ENCODE data around the gene TMED5. TPM values are rescaled to one million over a fixed set of nuclear protein-coding genes. Genes with fewer than 3 reads are reported as not detected.
"Not testable (repeated sequence)": the region's sequence is repeated elsewhere in the genome, so short reads cannot be mapped to it uniquely, and the experiment has no call there.

The TMED5 gene
- total RNA-seq, 4 donors from 2014 or later: 23.9 to 34.4 (median 26.9) TPM

DNA sequence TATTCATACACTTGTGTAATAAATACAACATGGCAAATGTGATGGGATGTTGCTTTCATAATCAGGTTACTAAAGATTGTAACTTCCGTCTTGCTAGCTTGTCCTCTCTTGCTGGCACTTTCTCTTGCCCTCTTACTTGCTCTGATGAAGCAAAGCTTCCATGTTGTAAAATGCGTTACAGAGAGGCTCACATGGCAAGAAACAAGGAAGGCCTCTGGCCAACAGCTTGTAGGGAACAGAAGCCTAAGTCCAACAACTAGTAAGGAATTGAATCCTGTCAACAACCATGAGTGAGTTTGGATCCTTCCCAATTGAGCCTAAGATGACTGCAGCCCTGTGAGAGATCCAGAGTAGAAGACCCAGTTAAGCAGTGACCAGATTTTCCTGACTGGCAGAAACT is 15.4 kb downstream of the TMED5 start:
- 81 to 89% methylated on average over 2 of the region's 2 CpGs for WGBS, 2 donors
- no peak overlapping the region for H3K4me3 ChIP-seq (ENCODE audit: low read depth, poor library complexity, severe bottlenecking)
- TF ChIP-seq, protein P1, sequence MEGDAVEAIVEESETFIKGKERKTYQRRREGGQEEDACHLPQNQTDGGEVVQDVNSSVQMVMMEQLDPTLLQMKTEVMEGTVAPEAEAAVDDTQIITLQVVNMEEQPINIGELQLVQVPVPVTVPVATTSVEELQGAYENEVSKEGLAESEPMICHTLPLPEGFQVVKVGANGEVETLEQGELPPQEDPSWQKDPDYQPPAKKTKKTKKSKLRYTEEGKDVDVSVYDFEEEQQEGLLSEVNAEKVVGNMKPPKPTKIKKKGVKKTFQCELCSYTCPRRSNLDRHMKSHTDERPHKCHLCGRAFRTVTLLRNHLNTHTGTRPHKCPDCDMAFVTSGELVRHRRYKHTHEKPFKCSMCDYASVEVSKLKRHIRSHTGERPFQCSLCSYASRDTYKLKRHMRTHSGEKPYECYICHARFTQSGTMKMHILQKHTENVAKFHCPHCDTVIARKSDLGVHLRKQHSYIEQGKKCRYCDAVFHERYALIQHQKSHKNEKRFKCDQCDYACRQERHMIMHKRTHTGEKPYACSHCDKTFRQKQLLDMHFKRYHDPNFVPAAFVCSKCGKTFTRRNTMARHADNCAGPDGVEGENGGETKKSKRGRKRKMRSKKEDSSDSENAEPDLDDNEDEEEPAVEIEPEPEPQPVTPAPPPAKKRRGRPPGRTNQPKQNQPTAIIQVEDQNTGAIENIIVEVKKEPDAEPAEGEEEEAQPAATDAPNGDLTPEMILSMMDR (IDR thresholded peaks at IDR 0.05): no peak
- no peak for TF ChIP-seq POLR2A (IDR thresholded peaks at IDR 0.05)
- intact Hi-C loops (cut with DNase I; ENCODE audit: low total_unique reads): no loop called here
- no peak for DNase-seq (ENCODE audit: low spot score in 2 of 2)

DNA sequence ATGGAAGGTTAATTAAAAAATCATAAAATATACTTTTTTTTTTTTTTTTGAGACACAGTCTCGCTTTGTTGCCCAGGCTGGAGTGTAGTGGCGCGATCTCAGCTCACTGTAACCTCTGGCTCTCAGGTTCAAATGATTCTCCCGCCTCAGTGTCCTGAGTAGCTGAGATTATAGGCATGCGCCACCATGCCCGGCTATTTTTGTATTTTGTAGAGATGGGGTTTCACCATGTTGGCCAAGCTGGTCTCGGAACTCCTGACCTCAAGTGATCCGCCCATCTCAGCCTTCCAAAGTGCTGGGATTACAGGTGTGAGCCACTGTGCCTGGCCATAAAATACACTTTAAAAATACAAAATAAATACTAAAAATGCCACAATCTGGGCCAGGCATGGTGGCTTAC is 16.9 kb downstream of the TMED5 start:
- intact Hi-C loops (cut with DNase I; ENCODE audit: low total_unique reads); DNase-seq (ENCODE audit: low spot score in 2 of 2); H3K4me3 ChIP-seq (ENCODE audit: low read depth, poor library complexity, severe bottlenecking): not testable (repeated sequence)
- 95 to 96% methylated on average over 8 of the region's 8 CpGs for WGBS, 2 donors

DNA sequence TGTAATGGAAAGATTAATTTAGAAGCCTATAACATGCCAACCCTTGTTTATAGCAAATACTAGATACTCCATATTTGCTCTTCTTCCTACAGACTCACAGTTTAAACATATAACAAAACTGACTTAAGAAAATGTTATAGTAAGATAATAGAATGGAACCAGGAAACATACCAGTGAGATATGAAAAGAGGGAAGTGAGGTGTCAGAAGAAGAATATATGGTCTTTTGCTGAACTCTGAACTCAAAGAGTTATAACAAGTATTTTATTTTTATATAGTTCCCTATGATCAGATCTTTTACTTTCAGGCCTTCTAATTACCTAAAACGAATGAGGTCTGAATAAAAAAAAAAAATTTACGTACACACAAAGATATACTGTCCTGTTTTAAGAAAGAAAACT is 20.9 kb downstream of the TMED5 start:
- no peak overlapping the region for H3K4me3 ChIP-seq (ENCODE audit: low read depth, poor library complexity, severe bottlenecking)
- intact Hi-C loops (cut with DNase I; ENCODE audit: low total_unique reads): no loop called here
- 87 to 90% methylated on average over 2 of the region's 2 CpGs for WGBS, 2 donors
- TF ChIP-seq POLR2A (IDR thresholded peaks at IDR 0.05): no peak
- TF ChIP-seq, protein P1 (IDR thresholded peaks at IDR 0.05): no peak
- no peak for DNase-seq (ENCODE audit: low spot score in 2 of 2)

DNA sequence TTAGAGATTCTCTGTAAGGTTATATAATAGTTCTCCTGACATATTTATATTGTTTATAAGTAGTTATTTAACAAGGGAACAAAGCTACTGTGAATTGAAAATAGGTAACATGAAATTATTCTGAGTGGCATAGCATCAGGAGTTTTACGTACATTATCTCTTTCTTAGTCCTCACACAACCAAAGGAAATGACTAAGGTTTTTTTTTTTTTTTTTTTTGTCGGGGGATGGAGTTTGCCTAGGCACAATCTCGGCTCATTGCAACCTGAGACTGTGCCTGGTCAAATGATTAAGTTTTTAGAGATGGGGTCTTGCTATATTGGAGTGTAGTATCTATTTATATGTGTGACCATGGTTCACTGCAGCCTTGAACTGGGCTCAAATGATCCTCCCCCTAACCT is 24.9 kb downstream of the TMED5 start:
- 75 to 83% methylated on average over 3 of the region's 3 CpGs for whole genome bisulfite sequencing, 2 donors
- TF ChIP-seq, protein P1 (IDR thresholded peaks at IDR 0.05): no peak
- DNase-seq (ENCODE audit: low spot score in 2 of 2): no peak
- intact Hi-C loops (cut with DNase I; ENCODE audit: low total_unique reads): no loop called here
- H3K4me3 ChIP-seq (ENCODE audit: low read depth, poor library complexity, severe bottlenecking): no peak overlapping the region

DNA sequence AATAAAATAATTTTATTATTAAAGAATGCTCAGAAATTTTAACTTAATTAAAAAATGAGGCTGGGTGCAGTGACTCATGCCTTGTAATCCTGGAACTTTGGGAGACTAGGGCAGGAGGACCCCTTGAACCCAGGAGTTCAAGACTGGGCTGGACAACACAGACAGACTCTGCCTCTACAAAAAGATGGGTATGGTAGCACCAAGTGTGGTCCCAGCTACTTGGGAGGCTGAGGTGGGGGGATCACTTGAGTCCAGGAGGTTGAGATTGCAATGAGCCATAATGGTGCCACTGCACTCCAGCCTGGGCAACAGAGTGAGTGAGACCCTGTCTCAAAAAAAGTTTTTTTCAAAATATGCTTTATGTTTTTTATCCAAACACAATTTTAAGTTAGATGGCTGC is 25.3 kb downstream of the TMED5 start:
- intact Hi-C loops (cut with DNase I; ENCODE audit: low total_unique reads): no loop called here
- no peak for TF ChIP-seq POLR2A (IDR thresholded peaks at IDR 0.05)
- TF ChIP-seq, protein P1 (IDR thresholded peaks at IDR 0.05): no peak
- H3K4me3 ChIP-seq (ENCODE audit: low read depth, poor library complexity, severe bottlenecking): no peak overlapping the region
- no peak for DNase-seq (ENCODE audit: low spot score in 2 of 2)

DNA sequence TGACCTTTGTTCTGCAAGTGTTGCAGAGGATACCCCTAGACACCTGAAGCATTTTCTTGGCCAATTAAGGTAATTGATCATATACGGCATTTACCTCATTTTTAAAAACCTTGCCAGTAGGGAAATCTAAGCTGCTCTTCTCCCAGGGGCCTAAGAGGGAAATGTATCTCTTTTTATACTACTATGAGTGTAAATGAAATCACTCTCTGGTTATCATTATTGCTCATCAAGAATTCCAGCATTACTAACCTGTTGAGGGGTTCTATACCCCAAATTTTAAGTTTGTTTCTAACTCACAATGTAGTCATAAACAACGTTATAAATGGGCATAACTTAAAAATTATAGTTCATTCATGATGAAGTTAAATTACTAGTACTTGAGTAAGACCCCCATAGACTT is 27.4 kb downstream of the TMED5 start:
- intact Hi-C loops (cut with DNase I; ENCODE audit: low total_unique reads): no loop called here
- no peak for DNase-seq (ENCODE audit: low spot score in 2 of 2)
- H3K4me3 ChIP-seq (ENCODE audit: low read depth, poor library complexity, severe bottlenecking): no peak overlapping the region
- TF ChIP-seq POLR2A (IDR thresholded peaks at IDR 0.05): no peak
- TF ChIP-seq, protein P1 (IDR thresholded peaks at IDR 0.05): no peak
- 88 to 92% methylated on average over 2 of the region's 2 CpGs for WGBS, 2 donors
